GM13977 (cell line): ENCODE data around the gene MEOX1.

Experiments
- DNase-seq: peaks from one replicate; pipeline ENCODE4 v3.0.0; 2012; ENCODE audit warnings: low spot score
- CTCF ChIP-seq: IDR thresholded peaks from 2 replicates; pipeline ENCODE4 v1.5.1; 2012; ENCODE audit warnings: mild to moderate bottlenecking, control low read depth; ENCODE audit not compliant: insufficient read depth; ENCODE audit errors: extremely low read depth, missing control alignments
- in situ Hi-C: fragments of 300-500 bp; cut with MboI; formaldehyde crosslinking; loops from one replicate; pipeline ENCODE4 v1.12.0; 2022; ENCODE audit warnings: low sequenced_read_pairs, low pct_unique_long_range_greater_than_20kb, mixed read lengths, inconsistent platforms; ENCODE audit not compliant: unreplicated experiment

MEOX1 gene

DNA sequence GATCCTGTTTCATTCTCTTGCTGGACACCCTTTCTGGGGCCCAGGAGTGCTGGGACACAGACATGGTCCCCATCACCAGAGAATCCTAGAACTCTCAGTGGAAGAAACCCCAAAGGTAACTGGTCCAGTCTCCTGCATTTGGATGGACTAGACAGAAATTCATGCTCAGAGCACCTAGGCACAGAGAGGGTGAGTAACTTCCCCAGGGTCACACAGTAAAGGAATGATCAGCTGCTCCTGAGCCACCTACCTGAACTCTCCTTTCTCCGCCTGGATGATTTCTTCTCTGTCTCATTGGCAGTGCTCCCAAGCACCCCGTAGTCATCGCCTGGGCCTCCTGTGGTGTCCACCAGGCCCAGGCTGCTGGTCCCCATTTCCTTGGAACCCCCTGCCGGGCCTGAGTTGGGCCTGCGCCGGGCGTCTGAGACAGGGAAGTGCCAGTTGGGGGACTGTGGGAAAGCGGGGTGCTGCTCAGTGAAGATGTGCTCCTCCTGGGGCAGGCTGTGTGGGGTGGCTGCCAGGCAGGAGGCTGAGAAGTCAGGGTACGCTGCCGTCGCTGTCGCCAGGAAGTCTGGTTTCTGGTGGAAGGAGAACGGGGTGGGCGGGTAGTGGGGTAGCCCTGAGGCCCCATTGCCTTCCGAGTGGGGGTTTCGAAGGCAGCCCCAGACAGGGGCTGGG is 767 bp downstream of the MEOX1 start:
- TF ChIP-seq CTCF = no peak
- DNase-seq = no peak
- in situ Hi-C loops = no loop called here

DNA sequence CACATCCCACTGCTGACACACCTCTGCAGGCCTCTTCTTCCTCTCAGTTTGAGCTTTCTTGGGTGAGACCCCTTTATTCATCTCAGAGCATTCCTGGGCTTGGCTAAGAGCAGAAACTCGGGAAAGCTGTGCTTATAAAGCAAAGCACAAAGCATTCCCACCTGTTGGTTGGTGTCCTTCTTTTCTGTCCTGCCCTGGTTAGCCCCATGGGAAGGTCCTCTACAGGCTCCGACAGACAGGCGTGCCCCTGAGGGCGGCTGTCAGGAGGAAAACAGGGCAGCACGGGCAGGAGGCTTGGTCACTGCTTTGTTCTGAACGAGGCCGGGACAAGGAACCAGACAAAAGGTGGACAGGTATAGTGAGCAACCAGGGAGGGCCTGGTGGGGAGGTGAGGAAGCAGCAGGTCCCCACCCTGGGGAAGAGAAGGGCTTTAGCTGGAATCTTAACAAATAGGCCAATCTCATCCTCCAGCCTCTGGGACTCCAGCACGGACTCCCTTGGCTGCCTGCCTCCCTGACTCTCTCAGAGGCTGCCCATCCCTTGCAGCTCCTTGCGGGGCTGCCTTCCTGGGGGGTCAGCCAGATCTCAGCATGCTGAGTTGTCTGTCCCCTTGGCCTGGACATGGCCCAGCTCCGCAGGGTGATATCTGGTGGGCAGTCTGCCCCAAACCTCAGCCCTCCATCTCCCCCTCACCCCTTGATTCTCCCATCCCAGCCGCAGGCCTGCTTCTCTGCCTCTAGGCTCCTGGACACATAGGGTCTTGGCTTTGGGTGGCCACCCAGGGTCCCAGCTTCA is 1.7 kb downstream of the MEOX1 start:
- DNase-seq = no peak
- in situ Hi-C loops = no loop called here
- TF ChIP-seq CTCF = no peak

DNA sequence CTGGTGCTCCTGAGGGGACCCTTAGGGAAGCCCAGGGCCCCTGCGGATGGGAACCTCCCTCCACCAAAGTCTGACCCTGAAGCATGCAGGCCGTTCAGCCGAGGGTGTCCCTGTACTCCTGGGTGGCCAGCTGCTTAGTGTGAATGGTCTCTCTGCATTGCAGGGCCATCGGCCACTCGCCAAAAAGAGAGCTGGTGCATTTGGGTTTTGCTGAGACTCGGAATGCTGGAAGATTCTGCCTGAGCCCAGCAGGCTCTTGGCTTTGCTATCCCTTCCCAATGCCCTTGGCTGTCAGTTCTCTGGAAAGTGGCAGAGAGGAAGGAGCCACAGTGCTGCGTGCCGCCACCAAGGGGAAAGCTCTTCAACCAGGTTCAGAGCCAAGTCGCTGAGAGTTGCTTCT is 2.8 kb downstream of the MEOX1 start:
- no peak for DNase-seq
- in situ Hi-C loops = no loop called here

DNA sequence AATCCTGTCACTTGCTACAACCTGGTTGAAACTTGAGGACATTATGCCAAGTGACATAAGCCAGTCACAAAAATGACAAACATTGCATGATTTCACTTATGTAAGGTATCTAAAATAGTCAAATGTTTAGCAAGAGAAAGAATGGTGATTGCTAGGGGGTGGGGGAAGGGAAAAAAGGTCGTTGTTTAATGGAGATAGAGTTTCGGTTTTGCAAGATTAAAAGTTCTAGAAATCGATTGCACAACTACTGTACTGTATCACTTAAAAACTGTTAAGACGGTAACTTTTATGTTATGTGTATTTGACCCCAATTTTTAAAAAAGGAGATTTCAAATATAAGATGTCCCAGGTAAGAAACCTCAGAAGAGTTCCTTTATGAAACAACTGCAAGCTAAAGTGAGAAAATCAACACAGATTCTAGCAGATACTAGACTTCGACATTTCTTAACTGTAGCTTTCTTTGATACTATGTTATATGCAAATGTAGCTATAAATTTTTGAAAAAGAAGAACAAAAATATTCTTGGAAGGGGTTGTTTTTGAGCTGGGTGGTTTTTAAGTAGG is 5.9 kb downstream of the MEOX1 start:
- no peak for DNase-seq
- in situ Hi-C loops = no loop called here
- TF ChIP-seq CTCF = no peak

More for the DNA sequence above, 2.8 kb downstream of the MEOX1 start:
- no peak for TF ChIP-seq CTCF

GRCh38 chr17:43652124-43652480 is 9.6 kb downstream of the MEOX1 start:
- in situ Hi-C loops = no loop called here
- DNase-seq = no peak
- no peak for TF ChIP-seq CTCF

GRCh38 chr17:43650471-43650870 is 11.3 kb downstream of the MEOX1 start:
- TF ChIP-seq CTCF = no peak
- in situ Hi-C loops = no loop called here
- no peak for DNase-seq
